HG03025 (cell line): ENCODE measurements around the gene CNGA3.
A peak's percentile ranks its signal among the peaks of the same experiment; 100 is the strongest.
"Not testable (repeated sequence)": the region's sequence is repeated elsewhere in the genome, so short reads cannot be mapped to it uniquely, and the experiment has no call there.

Experiments
- ATAC-seq: cut with Tn5 transposase; IDR thresholded peaks from one replicate; pipeline ENCODE4 v1.9.1; 2021; ENCODE audit warnings: mild to moderate bottlenecking, moderate library complexity; ENCODE audit not compliant: unreplicated experiment, low FRiP score

Gene CNGA3

DNA sequence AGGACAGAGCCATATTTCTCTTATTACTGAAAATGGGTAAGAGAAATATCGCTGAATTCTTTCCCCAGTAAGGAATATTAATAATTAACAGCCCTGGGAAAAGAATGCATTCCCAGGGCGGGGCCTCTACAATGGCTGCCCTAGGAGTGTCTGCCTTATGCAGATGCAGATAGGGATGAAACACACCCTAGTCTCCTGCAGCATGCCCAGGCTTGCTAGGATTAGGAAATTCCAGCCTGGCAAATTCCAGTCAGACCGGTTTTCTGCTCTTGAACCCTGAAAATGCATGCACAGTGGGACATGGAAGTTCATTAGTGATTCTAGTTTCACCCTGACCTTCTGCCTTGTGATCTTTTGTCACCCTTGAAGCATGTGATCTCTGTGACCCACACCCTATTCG, 89.4 kb downstream of the CNGA3 start:
- ATAC-seq = not testable (repeated sequence)

DNA sequence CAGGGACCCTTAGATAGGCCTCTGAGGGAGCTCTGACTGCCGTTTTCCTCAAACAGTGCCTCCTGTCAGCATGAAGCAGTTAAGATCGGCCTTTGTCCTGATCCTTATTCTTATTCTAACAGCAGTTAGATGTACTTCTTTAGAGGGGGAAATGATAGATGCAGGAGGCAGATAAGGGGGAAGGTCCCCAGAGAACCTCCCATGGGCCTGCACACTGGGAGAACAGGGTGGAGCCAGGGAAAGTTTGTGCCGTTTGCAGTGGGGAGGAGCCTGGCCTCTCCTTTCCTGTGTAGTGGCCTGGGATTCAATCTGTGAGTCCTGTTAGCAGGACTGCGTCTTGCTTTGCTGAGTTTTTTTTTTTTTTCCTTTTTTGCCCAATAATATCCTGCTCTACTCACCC, 90.5 kb downstream of the CNGA3 start:
- no peak for ATAC-seq

DNA sequence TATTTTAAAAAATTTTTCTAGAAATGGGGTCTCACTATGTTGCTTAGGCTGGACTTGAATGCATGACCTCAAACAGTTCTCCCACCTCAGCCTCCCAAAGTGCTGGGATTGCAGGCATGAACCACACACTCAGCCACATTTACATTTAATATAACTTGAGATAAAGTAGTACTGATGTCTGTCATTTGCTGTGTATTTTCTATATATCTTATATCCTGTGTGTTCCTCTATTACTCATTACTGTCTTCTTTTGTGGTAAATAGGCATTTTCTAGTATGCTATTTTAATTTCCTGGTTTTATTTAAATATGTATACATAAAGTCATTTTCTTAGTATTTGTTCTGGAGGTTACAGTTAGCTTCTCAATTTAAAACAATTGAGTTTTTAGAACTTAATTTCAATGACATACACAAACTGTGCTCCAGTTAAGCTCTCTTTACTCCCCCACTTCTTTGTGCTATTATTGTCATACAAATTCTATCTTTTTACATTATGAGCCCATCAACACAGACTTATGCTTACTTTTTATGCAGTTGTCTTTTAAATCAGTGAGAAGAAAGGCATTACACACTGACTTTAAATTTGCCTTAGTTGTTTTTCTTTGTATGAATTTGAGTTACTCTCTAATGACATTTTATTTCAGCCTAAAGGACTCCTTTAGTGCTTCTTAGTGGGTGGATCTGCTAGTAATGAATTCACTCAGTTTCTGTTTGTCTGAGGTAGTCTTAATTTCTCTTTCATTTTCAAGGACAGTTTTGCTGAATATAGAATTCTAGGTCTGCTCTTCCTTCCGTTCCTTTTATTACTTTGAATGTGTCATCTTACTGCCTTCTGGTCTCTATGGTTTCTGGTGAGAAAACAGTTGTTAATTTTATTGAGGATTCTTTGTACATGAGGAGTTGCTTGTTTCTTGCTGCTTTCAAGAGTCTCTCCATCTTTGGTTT, 92.2 kb downstream of the CNGA3 start:
- ATAC-seq = no peak

DNA sequence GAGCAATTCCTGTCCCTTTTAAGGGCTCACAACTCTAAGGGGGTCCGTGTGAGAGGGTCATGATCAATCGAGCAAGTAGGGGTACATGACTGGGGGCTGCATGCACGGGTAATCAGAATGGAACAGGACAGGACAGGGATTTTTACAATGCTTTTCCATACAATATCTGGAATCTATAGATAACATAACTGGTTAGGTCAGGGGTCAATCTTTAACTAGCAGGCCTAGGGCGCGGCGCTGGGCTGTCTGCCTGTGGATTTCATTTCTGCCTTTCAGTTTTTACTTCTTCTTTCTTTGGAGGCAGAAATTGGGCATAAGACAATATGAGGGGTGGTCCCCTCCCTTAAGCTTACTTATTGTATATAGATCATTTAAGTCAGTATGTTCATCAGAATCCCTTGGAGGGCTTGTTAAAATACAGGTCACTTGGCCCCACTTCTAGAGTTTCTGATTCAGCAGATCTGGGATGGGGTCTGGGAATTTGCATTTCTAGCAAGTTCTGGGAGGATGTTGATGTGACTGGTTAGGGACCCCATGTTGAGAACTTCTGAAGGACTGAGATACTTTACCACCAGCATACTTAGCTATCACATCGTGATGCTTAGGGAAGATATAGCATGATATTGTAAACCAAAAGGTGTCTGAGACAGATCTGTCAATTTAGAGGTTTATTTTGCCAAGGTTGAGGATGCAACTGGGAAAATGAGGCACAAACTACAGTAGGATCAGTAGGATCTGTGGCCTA, 95.6 kb downstream of the CNGA3 start:
- no peak for ATAC-seq

DNA sequence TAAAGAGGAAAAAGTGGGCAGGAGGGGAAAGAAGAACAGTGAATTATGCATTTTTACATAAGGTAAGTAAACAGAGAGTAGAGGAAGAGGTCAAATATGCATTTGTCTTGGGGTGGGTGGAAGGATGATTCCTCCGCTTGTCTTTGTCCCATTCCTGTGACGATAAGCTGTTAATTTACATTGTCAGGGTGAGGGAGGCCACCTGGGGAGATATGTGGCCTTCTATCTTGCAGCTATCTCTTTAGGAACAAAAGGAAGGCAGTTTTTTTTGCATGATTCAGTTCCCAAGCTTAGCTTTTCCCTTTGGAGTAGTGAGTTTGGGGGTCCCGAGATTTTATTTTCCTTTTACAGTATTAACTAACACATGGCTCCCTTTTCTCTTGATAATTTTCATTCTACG, 96.2 kb downstream of the CNGA3 start:
- ATAC-seq = no peak

DNA sequence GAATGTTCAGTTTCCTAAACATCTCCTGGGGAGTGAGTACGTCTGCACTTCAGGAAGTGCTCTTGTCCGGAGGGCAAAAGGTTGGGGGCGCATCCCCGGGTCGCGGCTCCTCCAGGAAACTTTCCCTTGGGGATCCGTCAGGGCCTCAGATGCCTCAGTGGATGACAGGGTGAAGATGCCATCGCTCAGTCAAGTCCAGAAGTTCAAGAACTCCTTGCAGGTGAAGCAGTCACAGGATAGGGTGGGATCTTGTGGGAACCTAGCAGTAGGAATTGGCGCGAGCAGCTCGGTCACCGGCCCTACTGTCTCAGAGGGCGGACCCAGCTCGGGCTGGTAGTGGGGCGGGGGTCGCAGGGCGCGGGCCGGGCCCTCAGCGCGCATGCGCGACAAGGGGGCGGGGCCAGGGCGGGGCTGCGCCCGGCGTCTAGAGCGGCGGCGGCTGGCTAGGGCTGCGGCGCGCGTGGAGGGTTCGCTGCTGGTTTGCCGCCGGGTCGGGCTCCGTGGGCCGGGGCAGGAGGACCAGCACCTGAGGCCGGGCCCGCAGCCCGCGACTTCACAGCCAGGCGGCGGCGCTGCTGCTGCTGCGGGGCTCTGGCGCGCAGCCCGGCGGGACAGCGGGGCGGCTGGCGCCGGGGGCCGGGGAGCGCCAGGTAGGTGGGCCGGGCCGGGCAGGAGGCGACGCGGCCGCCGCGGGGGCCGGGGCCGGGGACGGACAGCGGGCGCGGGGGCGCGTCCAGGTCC, 98.3 kb downstream of the CNGA3 start, which contains the start of gene INPP4A:
Gene INPP4A, plus strand, starts transcription at position 423 of the 741 bp plus-strand sequence. CDS start 75,191 bp downstream, outside the sequence.
- peak; percentile 82 for ATAC-seq

DNA sequence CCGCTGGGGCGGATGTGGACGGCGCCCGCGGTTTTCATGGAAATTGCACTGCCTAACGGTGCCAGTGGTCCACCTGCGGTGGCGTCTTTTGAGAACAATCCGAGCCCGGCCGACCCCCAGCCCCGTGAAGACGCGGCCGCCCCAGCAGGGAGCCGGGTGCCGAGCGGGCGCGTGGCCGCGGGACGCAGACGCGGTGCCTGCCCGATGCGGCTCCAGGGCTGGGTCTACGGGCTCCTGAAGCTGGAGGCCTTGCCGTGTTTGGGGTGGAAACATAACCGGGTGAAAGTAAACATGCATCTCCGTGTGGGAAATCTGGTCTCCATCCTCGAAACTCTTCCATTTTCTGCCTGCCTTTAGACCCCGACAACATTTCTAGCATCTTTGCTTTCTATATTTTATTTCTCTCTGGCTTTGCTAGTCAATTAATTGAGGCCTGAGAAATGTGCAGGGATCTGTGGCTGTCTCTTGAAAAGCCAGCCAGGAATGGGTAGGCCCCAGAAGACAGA, 99.0 kb downstream of the CNGA3 start:
- ATAC-seq = peak; percentile 36

DNA sequence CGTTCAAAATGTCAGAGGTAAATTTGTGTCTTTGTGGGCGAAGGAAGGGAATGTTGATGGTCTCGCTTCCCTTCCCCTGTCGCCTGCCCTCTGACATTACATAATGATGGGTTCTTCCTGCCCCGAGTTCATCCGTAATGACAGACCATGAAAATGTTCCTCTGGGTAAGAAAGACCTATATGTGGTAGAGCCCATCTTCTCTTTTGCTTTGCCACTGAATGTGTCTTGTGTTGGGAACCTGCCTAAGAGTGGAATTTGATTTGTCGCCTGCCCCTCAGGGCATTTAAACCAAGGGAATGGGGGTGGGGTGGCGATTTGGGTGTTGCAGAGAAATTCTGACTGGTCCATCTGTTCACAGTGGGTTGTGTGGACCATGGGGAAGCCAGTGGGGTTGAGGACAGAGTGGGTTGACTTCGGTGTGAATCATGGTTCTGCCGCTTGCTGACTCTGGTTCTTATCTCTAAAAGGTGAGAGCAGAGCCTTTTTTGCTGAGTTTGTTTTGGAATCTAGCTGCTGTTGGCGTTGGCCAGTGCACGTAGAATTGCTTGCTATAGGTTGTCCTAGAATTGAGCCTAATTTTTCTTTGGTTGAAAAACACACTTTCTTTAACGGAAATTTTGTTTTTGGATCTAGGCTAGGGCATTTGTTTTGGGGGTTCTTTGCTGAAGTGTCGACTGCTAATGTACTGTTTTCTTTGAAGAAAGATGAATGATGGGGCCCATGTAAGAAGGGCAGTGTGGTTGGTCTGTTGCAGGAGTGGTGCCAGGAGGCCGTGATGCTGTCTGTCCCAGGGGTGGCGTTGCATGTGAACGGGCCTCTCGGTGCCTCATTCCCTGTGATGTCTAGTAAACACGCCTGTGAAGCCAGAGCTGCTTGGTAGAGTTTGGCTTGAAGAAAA, 99.7 kb downstream of the CNGA3 start:
- ATAC-seq = no peak

DNA sequence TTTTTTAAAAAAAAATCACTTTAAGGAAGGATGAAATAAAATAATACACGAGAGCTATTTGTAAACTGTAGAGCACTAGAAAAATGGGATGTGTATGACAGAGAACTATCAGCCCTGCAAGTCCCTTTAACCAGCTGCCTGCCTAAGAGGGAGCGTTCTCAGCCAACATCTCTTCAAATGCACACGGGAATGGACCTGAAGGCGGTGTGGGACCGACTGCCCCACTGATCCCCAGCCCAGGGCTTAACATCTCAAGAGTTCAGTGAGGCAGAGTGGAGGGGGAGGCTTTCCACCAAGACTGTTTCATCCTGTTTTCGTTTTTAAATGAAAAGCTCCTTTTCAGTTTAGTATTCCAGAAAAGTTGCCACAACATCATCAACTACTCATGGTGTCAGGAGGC, 100.6 kb downstream of the CNGA3 start:
- ATAC-seq = no peak
